ENCODE measurements around the gene ADGRA1.

Gene ADGRA1

DNA sequence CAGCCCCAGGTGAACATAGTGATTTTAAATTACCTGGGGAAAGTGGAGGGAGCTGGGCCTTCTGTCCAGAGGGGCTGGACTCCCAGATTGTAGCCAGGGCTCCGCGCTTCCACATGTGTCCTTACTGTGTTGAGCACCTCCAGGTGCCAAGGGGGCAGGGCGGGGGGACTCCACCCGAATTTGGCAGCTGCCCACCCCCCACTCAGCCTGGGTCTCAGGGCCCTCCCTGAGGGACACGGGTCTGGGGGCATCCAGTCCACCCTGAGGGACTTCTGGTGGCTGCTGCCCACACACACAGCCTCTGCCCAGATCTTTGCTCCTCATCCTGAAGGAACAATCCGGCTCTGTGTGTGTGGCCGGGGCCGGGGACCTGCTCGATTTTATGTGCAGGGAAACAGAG is 28.2 kb upstream of the ADGRA1 start:
- no peak for DNase-seq (ENCODE audit: low read depth, low spot score)
- POLR2A ChIA-PET: no interaction called here
- CTCF ChIA-PET: no interaction called here
- no peak overlapping the region for H3K4me3 ChIP-seq (ENCODE audit: low read depth, low read length)
- TF ChIP-seq, protein P1, sequence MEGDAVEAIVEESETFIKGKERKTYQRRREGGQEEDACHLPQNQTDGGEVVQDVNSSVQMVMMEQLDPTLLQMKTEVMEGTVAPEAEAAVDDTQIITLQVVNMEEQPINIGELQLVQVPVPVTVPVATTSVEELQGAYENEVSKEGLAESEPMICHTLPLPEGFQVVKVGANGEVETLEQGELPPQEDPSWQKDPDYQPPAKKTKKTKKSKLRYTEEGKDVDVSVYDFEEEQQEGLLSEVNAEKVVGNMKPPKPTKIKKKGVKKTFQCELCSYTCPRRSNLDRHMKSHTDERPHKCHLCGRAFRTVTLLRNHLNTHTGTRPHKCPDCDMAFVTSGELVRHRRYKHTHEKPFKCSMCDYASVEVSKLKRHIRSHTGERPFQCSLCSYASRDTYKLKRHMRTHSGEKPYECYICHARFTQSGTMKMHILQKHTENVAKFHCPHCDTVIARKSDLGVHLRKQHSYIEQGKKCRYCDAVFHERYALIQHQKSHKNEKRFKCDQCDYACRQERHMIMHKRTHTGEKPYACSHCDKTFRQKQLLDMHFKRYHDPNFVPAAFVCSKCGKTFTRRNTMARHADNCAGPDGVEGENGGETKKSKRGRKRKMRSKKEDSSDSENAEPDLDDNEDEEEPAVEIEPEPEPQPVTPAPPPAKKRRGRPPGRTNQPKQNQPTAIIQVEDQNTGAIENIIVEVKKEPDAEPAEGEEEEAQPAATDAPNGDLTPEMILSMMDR (IDR thresholded peaks at IDR 0.05; ENCODE audit: insufficient read depth, low read length, missing control alignments): no peak

DNA sequence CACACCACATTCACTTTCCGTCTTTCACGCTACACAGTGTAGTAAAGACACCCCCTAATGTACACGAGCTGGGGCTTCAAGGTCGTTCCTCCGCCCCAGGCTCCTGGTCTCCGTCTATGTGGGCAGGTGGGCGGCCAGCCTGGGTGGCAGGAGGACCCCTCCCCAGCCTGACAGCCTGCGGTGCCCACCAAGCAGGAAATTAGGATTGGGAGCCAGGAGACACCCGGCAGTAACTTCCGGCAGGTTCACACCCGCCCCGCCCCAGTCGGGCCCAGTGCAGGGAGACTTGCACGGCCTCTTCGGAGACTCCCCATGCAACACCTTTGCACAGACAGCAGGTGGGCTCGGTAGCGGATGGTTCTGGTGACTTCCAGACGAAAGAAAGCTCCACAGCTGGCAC is 27.7 kb upstream of the ADGRA1 start:
- ChIA-PET CTCF (no interaction called here), POLR2A (no interaction called here)
- no peak for DNase-seq (ENCODE audit: low read depth, low spot score)
- TF ChIP-seq, protein P1 (IDR thresholded peaks at IDR 0.05; ENCODE audit: insufficient read depth, low read length, missing control alignments): no peak
- H3K4me3 ChIP-seq (ENCODE audit: low read depth, low read length): no peak overlapping the region

DNA sequence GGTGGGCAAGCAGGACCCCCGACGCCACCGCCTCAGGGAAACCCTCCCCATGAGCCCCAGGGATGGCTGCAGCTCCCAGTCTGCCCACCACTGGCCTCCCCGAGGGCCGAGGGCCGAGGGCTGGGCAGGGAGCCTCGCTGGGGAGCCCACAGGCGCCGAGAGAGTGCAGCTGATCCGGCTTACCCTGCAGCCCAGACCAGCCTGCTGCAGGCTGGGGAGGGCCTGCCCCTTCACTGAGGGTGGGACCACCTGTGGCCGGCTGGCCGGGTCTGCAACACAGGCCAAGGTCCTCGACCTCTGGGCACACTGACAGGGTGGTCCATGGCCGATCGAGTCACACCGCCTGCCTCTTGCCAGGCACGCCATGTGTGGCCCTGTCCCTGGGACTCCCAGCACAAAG is 27.3 kb upstream of the ADGRA1 start:
- H3K4me3 ChIP-seq (ENCODE audit: low read depth, low read length): no peak overlapping the region
- TF ChIP-seq, protein P1 (IDR thresholded peaks at IDR 0.05; ENCODE audit: insufficient read depth, low read length, missing control alignments): no peak
- CTCF ChIA-PET: no interaction called here
- POLR2A ChIA-PET: no interaction called here
- no peak for DNase-seq (ENCODE audit: low read depth, low spot score)

DNA sequence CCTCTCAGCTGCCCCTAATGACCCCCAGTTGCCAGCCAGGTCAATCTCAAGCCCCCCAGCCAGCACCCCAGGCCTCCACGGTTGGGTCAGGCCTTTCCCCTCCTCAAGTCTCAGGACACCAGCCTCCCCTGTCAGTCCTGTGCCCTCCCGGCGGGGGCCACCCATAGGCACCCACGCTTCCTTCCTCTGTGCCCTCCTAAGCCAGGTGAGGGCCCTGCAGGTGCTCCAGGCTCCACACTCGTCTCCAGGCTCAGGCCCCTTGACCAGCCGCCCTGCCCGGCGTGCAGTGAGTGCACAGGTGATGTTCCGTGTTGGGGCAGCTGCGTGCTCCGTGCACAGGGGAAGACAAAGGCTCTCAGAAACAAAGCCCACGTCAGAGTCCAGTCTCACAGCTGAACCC is 26.8 kb upstream of the ADGRA1 start:
- POLR2A ChIA-PET: no interaction called here
- no peak overlapping the region for H3K4me3 ChIP-seq (ENCODE audit: low read depth, low read length)
- CTCF ChIA-PET: no interaction called here
- DNase-seq (ENCODE audit: low read depth, low spot score): no peak
- TF ChIP-seq, protein P1 (IDR thresholded peaks at IDR 0.05; ENCODE audit: insufficient read depth, low read length, missing control alignments): no peak

DNA sequence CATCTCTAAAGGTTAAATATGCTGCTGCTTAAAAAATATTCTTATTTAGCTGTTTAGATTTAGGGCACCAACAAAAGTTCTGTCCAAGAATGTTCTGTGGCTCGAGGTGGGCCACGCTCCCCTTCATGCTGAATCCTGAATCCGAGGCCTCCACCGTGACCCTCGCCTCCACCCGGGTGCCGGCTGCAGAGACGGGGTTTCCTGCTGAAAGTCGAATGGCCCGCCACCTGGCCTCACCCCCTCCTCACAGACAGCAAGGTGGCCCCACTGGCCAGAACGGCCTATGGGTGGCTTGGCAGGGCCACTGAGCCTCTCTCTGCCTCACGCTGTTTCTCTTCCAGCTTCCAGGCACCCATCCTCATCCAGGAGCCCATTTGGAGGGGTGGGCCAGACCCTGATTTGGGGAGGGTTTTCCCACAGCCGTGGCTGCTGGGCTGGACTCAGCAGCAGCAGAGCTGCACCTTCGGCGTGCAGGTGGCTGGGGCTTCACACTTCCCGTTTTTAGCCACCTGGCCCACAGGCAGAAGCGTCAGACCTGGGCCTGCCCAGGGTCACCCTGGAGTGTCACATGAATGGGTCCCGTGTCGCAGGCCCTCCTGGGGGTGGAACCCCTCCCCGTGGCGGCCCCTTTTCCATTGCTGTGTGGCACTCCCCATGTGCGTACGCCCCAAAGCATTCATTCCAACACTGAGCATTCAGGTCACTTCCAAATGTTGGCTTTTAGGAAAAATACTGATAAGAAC is 26.3 kb upstream of the ADGRA1 start:
- DNase-seq (ENCODE audit: low read depth, low spot score): no peak
- TF ChIP-seq, protein P1 (IDR thresholded peaks at IDR 0.05; ENCODE audit: insufficient read depth, low read length, missing control alignments): no peak
- no peak overlapping the region for H3K4me3 ChIP-seq (ENCODE audit: low read depth, low read length)
- ChIA-PET POLR2A (no interaction called here), CTCF (no interaction called here)

DNA sequence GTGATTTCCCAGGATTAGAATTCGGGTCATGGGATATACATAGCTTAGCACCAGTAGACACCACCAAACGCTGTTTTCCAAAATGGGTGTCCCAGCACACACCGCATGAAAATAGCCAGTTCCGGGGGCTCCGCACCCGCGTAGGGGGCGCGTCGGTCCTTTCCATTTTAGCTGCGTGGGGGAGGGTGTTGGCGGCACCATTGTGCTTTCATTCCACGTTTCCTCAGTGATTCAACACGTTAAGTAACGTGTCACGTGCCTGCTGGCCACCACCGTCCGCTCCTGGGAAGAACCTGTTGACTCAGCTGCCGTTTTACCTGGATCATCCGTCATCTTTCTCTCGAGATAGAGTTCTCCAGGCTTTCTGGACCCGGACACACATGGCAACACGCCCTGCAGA is 25.6 kb upstream of the ADGRA1 start:
- TF ChIP-seq, protein P1 (IDR thresholded peaks at IDR 0.05; ENCODE audit: insufficient read depth, low read length, missing control alignments): no peak
- no peak for DNase-seq (ENCODE audit: low read depth, low spot score)
- CTCF ChIA-PET: no interaction called here
- no peak overlapping the region for H3K4me3 ChIP-seq (ENCODE audit: low read depth, low read length)
- POLR2A ChIA-PET: no interaction called here

Data from AG04449 (cell line).